ENCODE measurements around the gene KRT86.

DNA sequence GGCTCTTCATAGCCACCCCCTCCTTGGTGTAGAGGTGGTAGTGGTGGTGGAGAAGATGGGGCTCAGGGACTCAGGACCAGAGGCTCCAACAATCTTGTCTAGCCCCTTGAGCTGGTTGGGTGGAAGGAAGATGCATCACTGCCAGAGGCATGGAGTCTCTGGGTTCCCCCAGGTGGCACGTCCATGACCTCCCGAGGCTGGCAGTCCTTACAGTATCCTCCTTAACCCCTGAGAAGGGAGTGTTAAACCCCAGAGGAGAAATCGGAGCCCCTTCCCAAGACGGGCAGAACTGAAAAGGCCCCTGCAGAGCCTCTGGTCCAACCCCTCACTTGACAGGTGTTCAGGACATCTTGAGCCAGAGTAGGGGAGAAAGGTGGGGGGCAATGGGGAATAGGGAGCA, 37.6 kb downstream of the KRT86 start:
- TF ChIP-seq, protein P1, sequence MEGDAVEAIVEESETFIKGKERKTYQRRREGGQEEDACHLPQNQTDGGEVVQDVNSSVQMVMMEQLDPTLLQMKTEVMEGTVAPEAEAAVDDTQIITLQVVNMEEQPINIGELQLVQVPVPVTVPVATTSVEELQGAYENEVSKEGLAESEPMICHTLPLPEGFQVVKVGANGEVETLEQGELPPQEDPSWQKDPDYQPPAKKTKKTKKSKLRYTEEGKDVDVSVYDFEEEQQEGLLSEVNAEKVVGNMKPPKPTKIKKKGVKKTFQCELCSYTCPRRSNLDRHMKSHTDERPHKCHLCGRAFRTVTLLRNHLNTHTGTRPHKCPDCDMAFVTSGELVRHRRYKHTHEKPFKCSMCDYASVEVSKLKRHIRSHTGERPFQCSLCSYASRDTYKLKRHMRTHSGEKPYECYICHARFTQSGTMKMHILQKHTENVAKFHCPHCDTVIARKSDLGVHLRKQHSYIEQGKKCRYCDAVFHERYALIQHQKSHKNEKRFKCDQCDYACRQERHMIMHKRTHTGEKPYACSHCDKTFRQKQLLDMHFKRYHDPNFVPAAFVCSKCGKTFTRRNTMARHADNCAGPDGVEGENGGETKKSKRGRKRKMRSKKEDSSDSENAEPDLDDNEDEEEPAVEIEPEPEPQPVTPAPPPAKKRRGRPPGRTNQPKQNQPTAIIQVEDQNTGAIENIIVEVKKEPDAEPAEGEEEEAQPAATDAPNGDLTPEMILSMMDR (IDR thresholded peaks at IDR 0.05) = no peak
- no peak for TF ChIP-seq POLR2A (IDR thresholded peaks at IDR 0.05)
